ENCODE results near the gene NELL1. TPM values are rescaled to one million over a fixed set of nuclear protein-coding genes. Genes with fewer than 3 reads are reported as not detected.
A peak's percentile ranks its signal among the peaks of the same experiment; 100 is the strongest.

Gene NELL1
- total RNA-seq, 2 donors from 2014 or later, result not detected

DNA sequence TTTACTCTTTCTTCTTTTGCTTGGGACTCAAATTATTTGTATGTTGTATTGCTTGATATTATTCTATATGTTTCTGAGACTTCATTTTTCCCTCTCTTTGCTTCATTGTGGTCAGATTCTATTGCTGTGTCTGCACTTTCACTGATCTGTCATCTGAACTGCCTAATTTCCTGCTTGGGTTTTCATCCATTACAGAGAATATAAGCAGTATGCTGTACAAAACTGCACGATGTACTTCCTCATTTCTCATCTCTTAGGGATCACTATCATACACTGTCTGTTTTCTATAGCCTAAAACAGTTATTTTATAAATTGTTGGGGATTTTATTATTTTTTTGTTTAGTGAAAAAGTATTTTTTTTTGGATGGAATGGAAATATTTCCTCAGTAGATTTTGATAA lies 786.8 kb downstream of the NELL1 start:
- H3K27ac ChIP-seq, result no peak overlapping the region
- WGBS, 2 donors, result 29 to 55% methylated on average over 1 of the region's 1 CpG
- intact Hi-C loops (cut with DNase I), result no loop called here
- H3K9me3 ChIP-seq, result no peaks in the 10 kb centered on the region
- TF ChIP-seq, protein P1, sequence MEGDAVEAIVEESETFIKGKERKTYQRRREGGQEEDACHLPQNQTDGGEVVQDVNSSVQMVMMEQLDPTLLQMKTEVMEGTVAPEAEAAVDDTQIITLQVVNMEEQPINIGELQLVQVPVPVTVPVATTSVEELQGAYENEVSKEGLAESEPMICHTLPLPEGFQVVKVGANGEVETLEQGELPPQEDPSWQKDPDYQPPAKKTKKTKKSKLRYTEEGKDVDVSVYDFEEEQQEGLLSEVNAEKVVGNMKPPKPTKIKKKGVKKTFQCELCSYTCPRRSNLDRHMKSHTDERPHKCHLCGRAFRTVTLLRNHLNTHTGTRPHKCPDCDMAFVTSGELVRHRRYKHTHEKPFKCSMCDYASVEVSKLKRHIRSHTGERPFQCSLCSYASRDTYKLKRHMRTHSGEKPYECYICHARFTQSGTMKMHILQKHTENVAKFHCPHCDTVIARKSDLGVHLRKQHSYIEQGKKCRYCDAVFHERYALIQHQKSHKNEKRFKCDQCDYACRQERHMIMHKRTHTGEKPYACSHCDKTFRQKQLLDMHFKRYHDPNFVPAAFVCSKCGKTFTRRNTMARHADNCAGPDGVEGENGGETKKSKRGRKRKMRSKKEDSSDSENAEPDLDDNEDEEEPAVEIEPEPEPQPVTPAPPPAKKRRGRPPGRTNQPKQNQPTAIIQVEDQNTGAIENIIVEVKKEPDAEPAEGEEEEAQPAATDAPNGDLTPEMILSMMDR (IDR thresholded peaks at IDR 0.05), result no peak
- TF ChIP-seq POLR2A (IDR thresholded peaks at IDR 0.05), result no peak
- no peaks in the 10 kb centered on the region for H3K36me3 ChIP-seq (replicated peaks in 1 of 2; ENCODE audit: insufficient read depth in 1 of 2, low read depth in 2 of 2)
- DNase-seq, result no peak
- H3K4me3 ChIP-seq, result no peak overlapping the region
- no peaks in the 10 kb centered on the region for H3K4me1 ChIP-seq
- H3K27me3 ChIP-seq, result no peaks in the 10 kb centered on the region
- ATAC-seq, result no peak

DNA sequence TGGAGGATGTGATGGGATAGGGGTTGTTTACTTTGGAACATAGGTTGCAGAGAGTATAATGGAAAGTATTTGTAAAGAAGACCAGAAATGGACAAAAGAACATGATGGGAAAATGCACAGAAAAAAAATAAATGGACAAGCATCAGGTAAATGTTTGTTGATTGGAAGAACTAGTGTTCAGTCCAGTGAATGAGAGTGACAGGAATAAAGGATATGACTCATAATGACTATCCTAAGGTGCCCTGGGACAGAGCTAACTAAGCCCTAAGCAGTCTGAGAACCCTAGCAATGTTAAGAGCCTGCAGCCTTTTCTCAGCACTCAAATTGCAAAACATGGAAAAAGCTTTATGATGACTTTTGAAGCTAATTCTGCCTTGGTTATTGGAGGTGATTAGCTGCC lies 790.7 kb downstream of the NELL1 start:
- H3K4me1 ChIP-seq, result no peaks in the 10 kb centered on the region
- intact Hi-C loops (cut with DNase I), result no loop called here
- H3K9me3 ChIP-seq, result no peaks in the 10 kb centered on the region
- H3K36me3 ChIP-seq (replicated peaks in 1 of 2; ENCODE audit: insufficient read depth in 1 of 2, low read depth in 2 of 2), result no peaks in the 10 kb centered on the region
- ATAC-seq, result no peak
- no peaks in the 10 kb centered on the region for H3K27me3 ChIP-seq
- no peak overlapping the region for H3K4me3 ChIP-seq
- H3K27ac ChIP-seq, result no peak overlapping the region
- DNase-seq, result no peak
- TF ChIP-seq, protein P1 (IDR thresholded peaks at IDR 0.05), result no peak
- no peak for TF ChIP-seq POLR2A (IDR thresholded peaks at IDR 0.05)

DNA sequence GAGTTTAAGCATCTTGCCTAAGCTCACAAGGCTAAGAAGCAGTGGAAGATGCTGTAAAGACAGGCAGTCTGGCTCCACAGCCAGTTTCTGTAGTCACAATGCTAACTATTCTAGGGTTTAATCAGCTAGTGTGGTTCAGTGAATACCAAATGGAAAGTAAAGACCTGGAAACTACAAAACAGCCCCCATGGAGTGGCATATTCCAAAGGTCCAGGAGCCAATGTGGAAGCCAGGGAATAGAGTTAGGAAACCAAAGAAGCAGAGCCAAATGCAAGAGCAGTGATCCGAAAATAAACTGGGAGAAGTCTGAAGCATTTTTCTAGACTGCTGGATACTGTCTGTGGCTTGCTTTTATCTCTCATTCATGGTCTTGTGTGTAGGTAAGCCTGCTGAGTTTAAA lies 792.3 kb downstream of the NELL1 start:
- Histone ChIP-seq H3K4me1 (no peaks in the 10 kb centered on the region), H3K4me3 (no peak overlapping the region), H3K27ac (no peak overlapping the region), H3K36me3 (replicated peaks in 1 of 2; ENCODE audit: insufficient read depth in 1 of 2, low read depth in 2 of 2) (no peaks in the 10 kb centered on the region), H3K27me3 (no peaks in the 10 kb centered on the region), H3K9me3 (no peaks in the 10 kb centered on the region)
- intact Hi-C loops (cut with DNase I), result no loop called here
- ATAC-seq (no peak), DNase-seq (no peak)
- TF ChIP-seq, protein P1 (IDR thresholded peaks at IDR 0.05), result no peak
- no peak for TF ChIP-seq POLR2A (IDR thresholded peaks at IDR 0.05)
- 24 to 33% methylated on average over 1 of the region's 1 CpG for WGBS, 2 donors

DNA sequence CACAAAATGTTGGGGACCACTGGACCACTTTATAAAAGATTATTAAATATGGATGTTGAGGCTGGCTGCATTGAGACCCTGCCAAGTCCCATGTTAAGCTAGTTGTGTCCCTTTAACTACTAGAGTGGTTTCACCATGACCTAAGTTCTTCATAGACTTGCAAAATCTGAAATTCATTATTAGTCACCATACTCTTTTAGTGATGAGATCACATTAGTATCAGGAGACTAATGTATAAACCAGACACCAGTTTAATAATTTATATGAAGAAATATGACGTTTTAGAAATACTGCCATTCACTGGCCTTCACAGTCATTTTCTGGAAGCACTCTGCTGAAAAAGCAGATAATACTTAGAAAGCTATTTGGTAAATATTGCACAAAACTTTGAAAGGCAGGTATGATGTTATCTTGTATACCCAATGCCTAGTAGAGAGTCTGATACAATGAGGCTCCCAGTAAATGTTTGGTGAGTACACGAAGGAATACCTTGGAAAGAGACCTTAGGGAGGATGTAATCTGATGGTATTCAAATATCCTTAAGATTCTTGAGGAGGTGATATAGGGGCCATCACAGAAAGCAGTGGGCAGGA lies 795.3 kb downstream of the NELL1 start:
- Histone ChIP-seq H3K27ac (no peak overlapping the region), H3K36me3 (replicated peaks in 1 of 2; ENCODE audit: insufficient read depth in 1 of 2, low read depth in 2 of 2) (no peaks in the 10 kb centered on the region), H3K4me1 (no peaks in the 10 kb centered on the region), H3K9me3 (no peaks in the 10 kb centered on the region), H3K4me3 (no peak overlapping the region), H3K27me3 (no peaks in the 10 kb centered on the region)
- intact Hi-C loops (cut with DNase I), result no loop called here
- no peak for TF ChIP-seq POLR2A (IDR thresholded peaks at IDR 0.05)
- TF ChIP-seq, protein P1 (IDR thresholded peaks at IDR 0.05), result no peak
- DNase-seq (no peak), ATAC-seq (peak; percentile 33)
- WGBS, 2 donors, result 18 to 25% methylated on average over 2 of the region's 2 CpGs

DNA sequence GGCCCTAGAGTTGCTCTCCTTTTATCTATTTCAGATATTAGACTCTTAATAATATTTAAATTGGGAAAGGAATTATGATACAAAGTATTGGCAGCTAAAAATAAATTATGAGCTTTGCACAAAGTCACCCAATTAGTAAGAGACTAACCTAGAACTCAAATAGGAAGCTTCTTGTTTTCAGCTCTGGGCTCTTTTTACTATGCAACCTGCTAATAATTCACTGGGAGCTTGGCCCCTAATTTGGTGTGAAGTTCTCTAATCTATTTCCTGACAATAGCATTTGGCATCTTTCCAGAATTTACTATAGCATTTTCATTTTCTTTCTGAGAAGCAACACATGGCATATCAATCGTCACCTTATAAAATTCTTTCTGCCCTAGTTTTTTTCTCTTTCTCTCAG lies 795.8 kb downstream of the NELL1 start:
- Histone ChIP-seq H3K27ac (no peak overlapping the region), H3K27me3 (no peaks in the 10 kb centered on the region), H3K4me1 (no peaks in the 10 kb centered on the region), H3K4me3 (no peak overlapping the region), H3K9me3 (no peaks in the 10 kb centered on the region), H3K36me3 (replicated peaks in 1 of 2; ENCODE audit: insufficient read depth in 1 of 2, low read depth in 2 of 2) (no peaks in the 10 kb centered on the region)
- TF ChIP-seq, protein P1 (IDR thresholded peaks at IDR 0.05), result no peak
- no peak for TF ChIP-seq POLR2A (IDR thresholded peaks at IDR 0.05)
- DNase-seq, result no peak
- WGBS, 2 donors, result 42 to 55% methylated on average over 1 of the region's 1 CpG
- ATAC-seq, result no peak
- intact Hi-C loops (cut with DNase I), result no loop called here

Measured in body of pancreas (tissue), 4 donors.